ENCODE results near the gene C1orf146.
"Not testable (repeated sequence)": the region's sequence is repeated elsewhere in the genome, so short reads cannot be mapped to it uniquely, and the experiment has no call there.

C1orf146 gene

DNA sequence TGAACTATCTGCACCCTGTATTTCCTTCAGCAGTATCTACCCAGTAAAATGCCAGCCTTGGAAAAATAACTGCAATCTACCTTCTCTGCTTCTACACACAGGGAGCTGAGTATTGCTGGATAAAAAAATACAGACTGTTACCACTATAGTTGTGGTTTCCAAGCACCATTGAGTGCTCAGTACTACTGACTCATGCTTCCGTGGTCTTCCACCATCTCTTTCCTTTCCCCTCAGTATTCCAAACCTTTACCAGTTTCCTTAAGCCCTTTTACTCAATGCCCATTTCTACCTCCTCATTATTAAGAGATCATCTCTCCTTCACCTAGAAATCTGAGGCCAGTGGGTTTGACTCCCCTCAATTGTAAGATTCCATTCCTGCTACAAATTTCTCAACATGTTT lies 57.2 kb downstream of the C1orf146 start:
- H3K4me2 ChIP-seq (ENCODE audit: low read depth, low read length, poor library complexity, severe bottlenecking) = no peak overlapping the region

DNA sequence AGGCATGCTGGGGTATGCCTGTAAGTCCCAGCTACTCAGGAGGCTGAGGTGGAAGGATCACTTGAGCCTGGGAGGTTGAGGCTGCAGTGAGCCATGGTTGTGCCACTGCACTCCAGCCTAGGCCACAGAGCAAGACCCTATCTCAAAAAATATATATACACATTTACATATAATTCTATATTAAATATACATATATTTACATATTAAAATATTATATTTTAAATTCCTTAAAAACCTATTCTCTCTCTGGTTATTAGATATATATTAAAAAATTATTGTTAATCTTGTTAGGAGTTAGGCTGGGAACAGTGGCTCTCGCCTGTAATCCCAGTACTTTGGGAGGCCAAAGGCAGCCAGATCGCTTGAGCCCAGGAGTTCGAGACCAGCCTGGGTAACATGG lies 58.4 kb downstream of the C1orf146 start:
- Histone ChIP-seq H3F3A (ENCODE audit: low read depth) (no peaks in the 10 kb centered on the region), H3K79me2 (ENCODE audit: insufficient read depth, low read length) (no peaks in the 10 kb centered on the region), H3K4me3 (ENCODE audit: low read length, poor library complexity, severe bottlenecking) (no peak overlapping the region), H3K27me3 (ENCODE audit: insufficient read depth, low read length, poor library complexity, severe bottlenecking) (no peaks in the 10 kb centered on the region), H3K9me3 (ENCODE audit: insufficient read depth, low read depth, low read length) (no peaks in the 10 kb centered on the region), H3K9ac (ENCODE audit: low read depth, low read length, poor library complexity, severe bottlenecking) (no peak overlapping the region), H3K36me3 (ENCODE audit: insufficient read depth, low read length) (peaks cover 63% of the 10 kb centered on the region; the same call in 1 of the 2 replicates), H3K9me2 (replicated peaks; ENCODE audit: low read depth, low read length) (no peaks in the 10 kb centered on the region), H4K20me1 (ENCODE audit: insufficient read depth, low read length, poor library complexity, severe bottlenecking) (no peaks in the 10 kb centered on the region), H2AFZ (ENCODE audit: low read length) (no peak overlapping the region), H3K4me2 (ENCODE audit: low read depth, low read length, poor library complexity, severe bottlenecking) (no peak overlapping the region), H3K4me1 (ENCODE audit: insufficient read depth, low read length, poor library complexity, severe bottlenecking) (peaks cover 6% of the 10 kb centered on the region)
- TF ChIP-seq, protein P1, sequence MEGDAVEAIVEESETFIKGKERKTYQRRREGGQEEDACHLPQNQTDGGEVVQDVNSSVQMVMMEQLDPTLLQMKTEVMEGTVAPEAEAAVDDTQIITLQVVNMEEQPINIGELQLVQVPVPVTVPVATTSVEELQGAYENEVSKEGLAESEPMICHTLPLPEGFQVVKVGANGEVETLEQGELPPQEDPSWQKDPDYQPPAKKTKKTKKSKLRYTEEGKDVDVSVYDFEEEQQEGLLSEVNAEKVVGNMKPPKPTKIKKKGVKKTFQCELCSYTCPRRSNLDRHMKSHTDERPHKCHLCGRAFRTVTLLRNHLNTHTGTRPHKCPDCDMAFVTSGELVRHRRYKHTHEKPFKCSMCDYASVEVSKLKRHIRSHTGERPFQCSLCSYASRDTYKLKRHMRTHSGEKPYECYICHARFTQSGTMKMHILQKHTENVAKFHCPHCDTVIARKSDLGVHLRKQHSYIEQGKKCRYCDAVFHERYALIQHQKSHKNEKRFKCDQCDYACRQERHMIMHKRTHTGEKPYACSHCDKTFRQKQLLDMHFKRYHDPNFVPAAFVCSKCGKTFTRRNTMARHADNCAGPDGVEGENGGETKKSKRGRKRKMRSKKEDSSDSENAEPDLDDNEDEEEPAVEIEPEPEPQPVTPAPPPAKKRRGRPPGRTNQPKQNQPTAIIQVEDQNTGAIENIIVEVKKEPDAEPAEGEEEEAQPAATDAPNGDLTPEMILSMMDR (conservative IDR thresholded peaks at IDR 0.05; ENCODE audit: low read length) = no peak
- no peak for TF ChIP-seq EZH2phosphoT487 (IDR thresholded peaks at IDR 0.05; ENCODE audit: borderline replicate concordance)

More for the DNA sequence above, 57.2 kb downstream of the C1orf146 start:
- H3K9me2 ChIP-seq (replicated peaks; ENCODE audit: low read depth, low read length) = no peaks in the 10 kb centered on the region
- H3K9ac ChIP-seq (ENCODE audit: low read depth, low read length, poor library complexity, severe bottlenecking) = no peak overlapping the region
- H3K79me2 ChIP-seq (ENCODE audit: insufficient read depth, low read length) = no peaks in the 10 kb centered on the region
- H3F3A ChIP-seq (ENCODE audit: low read depth) = no peaks in the 10 kb centered on the region
- H3K27me3 ChIP-seq (ENCODE audit: insufficient read depth, low read length, poor library complexity, severe bottlenecking) = no peaks in the 10 kb centered on the region
- TF ChIP-seq, protein P1 (conservative IDR thresholded peaks at IDR 0.05; ENCODE audit: low read length) = no peak
- no peak for TF ChIP-seq EZH2phosphoT487 (IDR thresholded peaks at IDR 0.05; ENCODE audit: borderline replicate concordance)
- no peaks in the 10 kb centered on the region for H3K9me3 ChIP-seq (ENCODE audit: insufficient read depth, low read depth, low read length)
- H3K4me1 ChIP-seq (ENCODE audit: insufficient read depth, low read length, poor library complexity, severe bottlenecking) = peaks cover 6% of the 10 kb centered on the region
- H4K20me1 ChIP-seq (ENCODE audit: insufficient read depth, low read length, poor library complexity, severe bottlenecking) = no peaks in the 10 kb centered on the region
- H3K4me3 ChIP-seq (ENCODE audit: low read length, poor library complexity, severe bottlenecking) = no peak overlapping the region
- H3K36me3 ChIP-seq (ENCODE audit: insufficient read depth, low read length) = peaks cover 68% of the 10 kb centered on the region; the same call in 1 of the 2 replicates
- no peak overlapping the region for H2AFZ ChIP-seq (ENCODE audit: low read length)

DNA sequence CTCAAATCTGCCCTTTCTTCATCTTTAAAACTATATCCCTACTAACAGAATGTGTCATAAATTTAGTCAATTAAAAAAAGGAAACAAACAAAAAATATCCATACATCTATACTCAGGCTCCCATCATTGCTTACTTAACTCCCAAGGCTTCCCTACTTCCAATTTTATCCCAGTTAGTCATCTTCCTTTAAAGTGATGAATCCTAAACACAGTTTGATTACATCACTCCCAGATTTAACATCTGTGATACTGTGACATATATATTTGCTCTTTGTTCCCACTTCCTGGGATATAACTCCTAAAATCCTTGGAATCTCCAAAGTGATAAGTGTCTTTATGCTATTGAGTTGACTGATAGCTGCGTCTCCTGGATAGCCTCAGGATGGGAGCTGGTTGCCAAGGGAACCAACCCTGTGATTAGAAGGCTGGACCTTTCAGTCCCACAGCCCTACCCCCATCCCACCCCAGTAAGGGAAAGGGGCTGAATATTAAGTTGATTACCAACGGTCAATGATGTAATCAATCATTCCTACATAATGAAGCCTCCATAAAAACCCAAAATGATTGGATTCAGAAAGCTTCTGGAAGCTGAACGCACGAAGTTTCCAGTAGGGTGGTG lies 59.5 kb downstream of the C1orf146 start:
- H3K9me3 ChIP-seq (ENCODE audit: insufficient read depth, low read depth, low read length) = no peaks in the 10 kb centered on the region
- H3K27me3 ChIP-seq (ENCODE audit: insufficient read depth, low read length, poor library complexity, severe bottlenecking) = no peaks in the 10 kb centered on the region
- H3K36me3 ChIP-seq (ENCODE audit: insufficient read depth, low read length) = peaks cover 53% of the 10 kb centered on the region; the same call in 1 of the 2 replicates
- no peaks in the 10 kb centered on the region for H3K9me2 ChIP-seq (replicated peaks; ENCODE audit: low read depth, low read length)
- H3K9ac ChIP-seq (ENCODE audit: low read depth, low read length, poor library complexity, severe bottlenecking) = no peak overlapping the region
- peaks cover 6% of the 10 kb centered on the region for H3K4me1 ChIP-seq (ENCODE audit: insufficient read depth, low read length, poor library complexity, severe bottlenecking)
- H4K20me1 ChIP-seq (ENCODE audit: insufficient read depth, low read length, poor library complexity, severe bottlenecking) = no peaks in the 10 kb centered on the region
- H3K4me3 ChIP-seq (ENCODE audit: low read length, poor library complexity, severe bottlenecking) = no peak overlapping the region
- no peaks in the 10 kb centered on the region for H3F3A ChIP-seq (ENCODE audit: low read depth)
- TF ChIP-seq, protein P1 (conservative IDR thresholded peaks at IDR 0.05; ENCODE audit: low read length) = no peak
- TF ChIP-seq EZH2phosphoT487 (IDR thresholded peaks at IDR 0.05; ENCODE audit: borderline replicate concordance) = no peak
- H3K79me2 ChIP-seq (ENCODE audit: insufficient read depth, low read length) = no peaks in the 10 kb centered on the region
- H3K4me2 ChIP-seq (ENCODE audit: low read depth, low read length, poor library complexity, severe bottlenecking) = no peak overlapping the region
- no peak overlapping the region for H2AFZ ChIP-seq (ENCODE audit: low read length)

DNA sequence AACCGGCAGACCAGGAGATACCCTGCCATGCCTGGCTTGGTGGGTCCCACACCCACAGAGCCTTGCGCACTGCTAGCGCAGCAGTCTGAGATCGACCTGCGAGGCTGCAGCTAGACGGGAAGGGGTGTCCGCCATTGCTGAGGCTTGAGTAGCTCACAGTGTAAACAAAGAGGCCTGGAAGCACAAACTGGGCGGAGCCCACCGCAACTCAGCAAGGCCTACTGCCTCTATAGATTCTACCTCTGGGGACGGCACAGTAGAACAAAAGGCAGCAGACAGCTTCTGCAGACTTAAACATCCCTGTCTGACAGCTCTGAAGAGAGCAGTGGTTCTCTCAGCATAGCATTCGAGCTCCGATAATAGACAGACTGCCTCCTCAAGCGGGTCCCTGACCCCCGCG lies 62.1 kb downstream of the C1orf146 start:
- not testable (repeated sequence) for H3K9me3 ChIP-seq (ENCODE audit: insufficient read depth, low read depth, low read length); H3K79me2 ChIP-seq (ENCODE audit: insufficient read depth, low read length); H3K4me1 ChIP-seq (ENCODE audit: insufficient read depth, low read length, poor library complexity, severe bottlenecking); H3K9me2 ChIP-seq (replicated peaks; ENCODE audit: low read depth, low read length); H3K4me2 ChIP-seq (ENCODE audit: low read depth, low read length, poor library complexity, severe bottlenecking); H2AFZ ChIP-seq (ENCODE audit: low read length); H3K9ac ChIP-seq (ENCODE audit: low read depth, low read length, poor library complexity, severe bottlenecking); H3F3A ChIP-seq (ENCODE audit: low read depth); H3K27me3 ChIP-seq (ENCODE audit: insufficient read depth, low read length, poor library complexity, severe bottlenecking); H4K20me1 ChIP-seq (ENCODE audit: insufficient read depth, low read length, poor library complexity, severe bottlenecking); H3K4me3 ChIP-seq (ENCODE audit: low read length, poor library complexity, severe bottlenecking)
- peaks cover 38% of the 10 kb centered on the region; the same call in 1 of the 2 replicates for H3K36me3 ChIP-seq (ENCODE audit: insufficient read depth, low read length)

DNA sequence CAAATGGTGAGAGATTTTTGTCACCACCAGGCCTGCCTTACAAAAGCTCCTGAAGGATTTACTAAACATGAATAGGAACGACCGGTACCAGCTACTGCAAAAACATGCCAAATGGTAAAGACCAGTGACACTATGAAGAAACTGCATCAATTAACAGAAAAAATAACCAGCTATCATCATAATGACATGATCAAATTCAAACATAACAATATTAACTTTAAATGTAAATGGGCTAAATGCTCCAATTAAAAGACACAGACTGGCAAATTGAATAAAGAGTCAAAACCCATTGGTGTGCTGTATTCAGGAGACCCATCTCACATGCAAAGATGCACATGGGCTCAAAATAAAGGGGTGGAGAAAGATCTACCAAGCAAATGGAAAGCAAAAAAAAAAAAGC lies 63.7 kb downstream of the C1orf146 start:
- peaks cover 39% of the 10 kb centered on the region; the same call in 1 of the 2 replicates for H3K36me3 ChIP-seq (ENCODE audit: insufficient read depth, low read length)
- not testable (repeated sequence) for H3K4me2 ChIP-seq (ENCODE audit: low read depth, low read length, poor library complexity, severe bottlenecking); H3K9me3 ChIP-seq (ENCODE audit: insufficient read depth, low read depth, low read length); H3K79me2 ChIP-seq (ENCODE audit: insufficient read depth, low read length); H3K9ac ChIP-seq (ENCODE audit: low read depth, low read length, poor library complexity, severe bottlenecking); H3K4me3 ChIP-seq (ENCODE audit: low read length, poor library complexity, severe bottlenecking); H3K27me3 ChIP-seq (ENCODE audit: insufficient read depth, low read length, poor library complexity, severe bottlenecking); H4K20me1 ChIP-seq (ENCODE audit: insufficient read depth, low read length, poor library complexity, severe bottlenecking); H3K4me1 ChIP-seq (ENCODE audit: insufficient read depth, low read length, poor library complexity, severe bottlenecking); H2AFZ ChIP-seq (ENCODE audit: low read length); H3F3A ChIP-seq (ENCODE audit: low read depth); H3K9me2 ChIP-seq (replicated peaks; ENCODE audit: low read depth, low read length)
